BLaER1 treated with 17β-estradiol and CSF1 and Interleukin-3, amounts not matched to agents 10 nM and 100 nM (cell line): ENCODE measurements around the gene SF3B4.

Source experiments
- H3K27ac ChIP-seq, 11 experiments: shearing (Covaris generic); formaldehyde crosslinking; 2 replicates each; pipeline ENCODE4 v1.8.1; 2022
- H3K27me3 ChIP-seq, 11 experiments: shearing (Covaris generic); formaldehyde crosslinking; 2 replicates each; pipeline ENCODE4 v1.8.1; 2022
- H3K36me3 ChIP-seq, 11 experiments: shearing (Covaris generic); formaldehyde crosslinking; 2 replicates each; pipeline ENCODE4 v1.8.1; 2022
- H3K4me1 ChIP-seq, 10 experiments: shearing (Covaris generic); formaldehyde crosslinking; 2 replicates each; pipeline ENCODE4 v1.8.1; 2022
- H3K4me2 ChIP-seq, 11 experiments: shearing (Covaris generic); formaldehyde crosslinking; 2 replicates each; pipeline ENCODE4 v1.8.1; 2022
- H3K4me3 ChIP-seq, 10 experiments: shearing (Covaris generic); formaldehyde crosslinking; 2 replicates each; pipeline ENCODE4 v1.8.1; 2022
- H3K9ac ChIP-seq, 11 experiments: shearing (Covaris generic); formaldehyde crosslinking; 2 replicates each; pipeline ENCODE4 v1.8.1; 2022
- H3K9me3 ChIP-seq, 11 experiments: shearing (Covaris generic); formaldehyde crosslinking; replicated peaks in 1 of 11; 2 replicates each; pipeline ENCODE4 v1.8.1; 2022
- H4K20me1 ChIP-seq, 11 experiments: shearing (Covaris generic); formaldehyde crosslinking; 2 replicates each; pipeline ENCODE4 v1.8.1; 2022
- Cebpa-rat ChIP-seq, 11 experiments: shearing (Covaris generic); IDR thresholded peaks; 2 replicates each; pipeline ENCODE4 v1.8.1; 2022

Gene SF3B4

GRCh38 chr1:149927563-149928400, at the start of gene SF3B4:
TSS of gene SF3B4 (minus strand) at chr1:149927803. CDS start at chr1:149927759, 44 bp downstream.
- Histone ChIP-seq H3K9me3 (no peaks in the 10 kb centered on the region), H3K9ac (peak within 1 kb of the TSS; percentile 80 to 91 (median 86)), H3K4me3 (peak within 1 kb of the TSS; percentile 81 to 97 (median 90)), H3K4me1 (peaks cover 35 to 80% (median 58%) of the 10 kb centered on the region in 10 experiments), H4K20me1 (peaks cover 5 to 44% (median 33%) of the 10 kb centered on the region in 11 experiments; a peak in 17 of 22 replicates), H3K27me3 (no peaks in the 10 kb centered on the region), H3K4me2 (peak within 1 kb of the TSS; percentile 87 to 98 (median 95)), H3K27ac (peak within 1 kb of the TSS; percentile 75 to 95 (median 87)), H3K36me3 (peaks cover 40 to 43% (median 42%) of the 10 kb centered on the region in 11 experiments)
- TF ChIP-seq Cebpa-rat (IDR thresholded peaks at IDR 0.05), result no peak

- Histone ChIP-seq H3K27ac (no peak overlapping the region), H3K4me2 (no peak overlapping the region), H3K27me3 (peaks cover 0 to 74% (median 0%) of the 10 kb centered on the region in 11 experiments; a peak in 4 of 22 replicates), H3K4me1 (peaks cover 0 to 4% (median 0%) of the 10 kb centered on the region in 10 experiments; a peak in 1 of 20 replicates), H3K9me3 (no peaks in the 10 kb centered on the region), H3K36me3 (no peaks in the 10 kb centered on the region), H3K9ac (no peak overlapping the region), H4K20me1 (no peaks in the 10 kb centered on the region), H3K4me3 (no peak overlapping the region)
- no peak for TF ChIP-seq Cebpa-rat (IDR thresholded peaks at IDR 0.05)
Measured at GRCh38 chr1:149977345-149977744, 49.7 kb upstream of the SF3B4 start.

GRCh38 chr1:149972547-149972946, 44.9 kb upstream of the SF3B4 start:
- H3K4me1 ChIP-seq, result peaks cover 0 to 4% (median 0%) of the 10 kb centered on the region in 10 experiments; a peak in 2 of 20 replicates
- no peaks in the 10 kb centered on the region for H3K9me3 ChIP-seq
- no peak overlapping the region for H3K9ac ChIP-seq
- H3K36me3 ChIP-seq, result no peaks in the 10 kb centered on the region
- TF ChIP-seq Cebpa-rat (IDR thresholded peaks at IDR 0.05), result no peak
- peaks cover 0 to 47% (median 0%) of the 10 kb centered on the region in 11 experiments; a peak in 4 of 22 replicates for H3K27me3 ChIP-seq
- H3K27ac ChIP-seq, result no peak overlapping the region
- H4K20me1 ChIP-seq, result no peaks in the 10 kb centered on the region
- H3K4me2 ChIP-seq, result no peak overlapping the region
- H3K4me3 ChIP-seq, result no peak overlapping the region

- Histone ChIP-seq H3K4me1 (peaks cover 0 to 7% (median under 1%) of the 10 kb centered on the region in 10 experiments; a peak in 8 of 20 replicates), H3K27ac (no peak overlapping the region), H3K9ac (no peak overlapping the region), H3K27me3 (peaks cover 0 to 23% (median 0%) of the 10 kb centered on the region in 11 experiments; a peak in 4 of 22 replicates), H3K9me3 (no peaks in the 10 kb centered on the region), H4K20me1 (no peaks in the 10 kb centered on the region), H3K36me3 (no peaks in the 10 kb centered on the region), H3K4me2 (peak overlapping the region in 2 of 11 experiments; percentile 6 to 25; a peak in 2 of 22 replicates), H3K4me3 (no peak overlapping the region)
- TF ChIP-seq Cebpa-rat (IDR thresholded peaks at IDR 0.05), result no peak
Measured at GRCh38 chr1:149967646-149968045, 40.0 kb upstream of the SF3B4 start.

- Histone ChIP-seq H3K36me3 (no peaks in the 10 kb centered on the region), H3K4me1 (peaks cover 0 to 13% (median 7%) of the 10 kb centered on the region in 10 experiments; a peak in 14 of 20 replicates), H3K9ac (no peak overlapping the region), H4K20me1 (no peaks in the 10 kb centered on the region), H3K27ac (no peak overlapping the region), H3K4me2 (peak overlapping the region in 2 of 11 experiments; percentile 6 to 25; a peak in 3 of 22 replicates), H3K27me3 (peaks cover 0 to 17% (median 0%) of the 10 kb centered on the region in 11 experiments; a peak in 4 of 22 replicates), H3K9me3 (no peaks in the 10 kb centered on the region), H3K4me3 (no peak overlapping the region)
- no peak for TF ChIP-seq Cebpa-rat (IDR thresholded peaks at IDR 0.05)
Measured at GRCh38 chr1:149967041-149967440, 39.4 kb upstream of the SF3B4 start.

- peaks cover 0 to 11% (median 0%) of the 10 kb centered on the region in 11 experiments; a peak in 3 of 22 replicates for H3K27me3 ChIP-seq
- TF ChIP-seq Cebpa-rat (IDR thresholded peaks at IDR 0.05), result no peak
- H3K9ac ChIP-seq, result no peak overlapping the region
- no peak overlapping the region for H3K4me3 ChIP-seq
- H3K27ac ChIP-seq, result no peak overlapping the region
- no peak overlapping the region for H3K4me2 ChIP-seq
- no peaks in the 10 kb centered on the region for H3K36me3 ChIP-seq
- H4K20me1 ChIP-seq, result no peaks in the 10 kb centered on the region
- peaks cover 0 to 13% (median 8%) of the 10 kb centered on the region in 10 experiments; a peak in 14 of 20 replicates for H3K4me1 ChIP-seq
- no peaks in the 10 kb centered on the region for H3K9me3 ChIP-seq
Measured at GRCh38 chr1:149966405-149966804, 38.8 kb upstream of the SF3B4 start.

- H4K20me1 ChIP-seq, result no peaks in the 10 kb centered on the region
- H3K4me2 ChIP-seq, result no peak overlapping the region
- no peak overlapping the region for H3K4me3 ChIP-seq
- peaks cover 0 to 5% (median 0%) of the 10 kb centered on the region in 11 experiments; a peak in 1 of 22 replicates for H3K27me3 ChIP-seq
- no peak overlapping the region for H3K27ac ChIP-seq
- no peaks in the 10 kb centered on the region for H3K9me3 ChIP-seq
- H3K36me3 ChIP-seq, result no peaks in the 10 kb centered on the region
- no peak overlapping the region for H3K9ac ChIP-seq
- no peak for TF ChIP-seq Cebpa-rat (IDR thresholded peaks at IDR 0.05)
- H3K4me1 ChIP-seq, result peaks cover 0 to 13% (median 8%) of the 10 kb centered on the region in 10 experiments; a peak in 14 of 20 replicates
Measured at GRCh38 chr1:149965440-149965839, 37.8 kb upstream of the SF3B4 start.

- no peak for TF ChIP-seq Cebpa-rat (IDR thresholded peaks at IDR 0.05)
- no peak overlapping the region for H3K9ac ChIP-seq
- H3K4me2 ChIP-seq, result no peak overlapping the region
- no peaks in the 10 kb centered on the region for H4K20me1 ChIP-seq
- 0 out of 22 replicates have a peak, but pooled peaks cover 0 to 5% (median 0%) of the 10 kb centered on the region in 11 experiments for H3K27me3 ChIP-seq
- H3K36me3 ChIP-seq, result no peaks in the 10 kb centered on the region
- peaks cover 0 to 13% (median 8%) of the 10 kb centered on the region in 10 experiments; a peak in 14 of 20 replicates for H3K4me1 ChIP-seq
- H3K27ac ChIP-seq, result no peak overlapping the region
- H3K4me3 ChIP-seq, result no peak overlapping the region
- H3K9me3 ChIP-seq, result no peaks in the 10 kb centered on the region; a peak in 1 of 22 replicates
Measured at GRCh38 chr1:149963358-149963757, 35.8 kb upstream of the SF3B4 start.

- Histone ChIP-seq H3K4me3 (no peak overlapping the region), H3K27me3 (0 out of 22 replicates have a peak, but pooled peaks cover 0 to 5% (median 0%) of the 10 kb centered on the region in 11 experiments), H3K9me3 (peaks cover 0 to 3% (median 0%) of the 10 kb centered on the region in 11 experiments; a peak in 2 of 22 replicates), H3K4me1 (peaks cover 0 to 13% (median 8%) of the 10 kb centered on the region in 10 experiments; a peak in 14 of 20 replicates), H4K20me1 (no peaks in the 10 kb centered on the region), H3K9ac (no peak overlapping the region), H3K27ac (peak overlapping the region in 6 of 11 experiments; percentile 4 to 35 (median 18); a peak in 9 of 22 replicates), H3K36me3 (no peaks in the 10 kb centered on the region), H3K4me2 (peak overlapping the region in 5 of 11 experiments; percentile 17 to 36 (median 23); a peak in 5 of 22 replicates)
- no peak for TF ChIP-seq Cebpa-rat (IDR thresholded peaks at IDR 0.05)
Measured at GRCh38 chr1:149962736-149963135, 35.1 kb upstream of the SF3B4 start.
